Measurements from ENCODE around the gene SYNDIG1. TPM values are rescaled to one million over a fixed set of nuclear protein-coding genes. Genes with fewer than 3 reads are reported as not detected.

The SYNDIG1 gene
- total RNA-seq, 4 donors from 2014 or later, result 0.51 to 3.4 (median 2.8) TPM; not detected in 1

DNA sequence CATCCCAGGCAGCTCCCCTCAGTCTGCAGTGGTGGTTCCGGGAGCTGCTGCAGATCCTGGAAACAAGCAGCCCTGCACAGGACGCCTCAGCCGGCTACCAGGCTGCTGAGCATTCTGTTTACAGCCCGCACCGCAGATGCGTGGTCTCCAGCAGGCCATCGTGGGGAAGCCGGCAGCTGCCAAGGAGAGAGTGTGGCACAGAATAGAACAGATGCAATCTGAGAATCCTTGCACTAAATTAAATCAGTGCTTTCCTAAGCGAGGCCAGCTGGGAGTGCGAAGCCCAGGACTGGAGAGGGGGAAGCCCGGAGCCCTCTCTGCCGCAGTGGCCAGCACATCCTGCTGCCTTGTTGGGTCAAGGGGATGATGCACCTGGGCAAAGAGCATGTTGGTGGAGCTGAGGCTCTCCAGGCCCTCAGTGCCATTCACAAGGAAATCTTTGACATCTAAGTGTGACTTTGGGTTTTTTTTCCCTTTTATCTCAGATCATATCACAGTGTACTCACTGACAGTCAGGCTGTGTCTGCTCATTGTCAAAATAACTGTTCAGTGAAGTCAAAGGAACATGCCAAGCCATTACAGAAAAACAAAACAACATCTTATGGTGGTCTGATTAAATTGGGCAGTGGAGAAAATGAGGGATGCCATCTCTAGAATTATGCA is 118.1 kb downstream of the SYNDIG1 start:
- no peak overlapping the region for H3K27ac ChIP-seq
- H3K4me1 ChIP-seq, result no peaks in the 10 kb centered on the region
- H3K36me3 ChIP-seq, result no peaks in the 10 kb centered on the region
- no peaks in the 10 kb centered on the region for H3K9me3 ChIP-seq
- no peak overlapping the region for H3K4me3 ChIP-seq
- intact Hi-C loops (cut with DNase I; ENCODE audit: low total_unique reads), result no loop called here
- DNase-seq, result no peak
- no peaks in the 10 kb centered on the region for H3K27me3 ChIP-seq
- TF ChIP-seq POLR2A (IDR thresholded peaks at IDR 0.05), result no peak
- TF ChIP-seq, protein P1, sequence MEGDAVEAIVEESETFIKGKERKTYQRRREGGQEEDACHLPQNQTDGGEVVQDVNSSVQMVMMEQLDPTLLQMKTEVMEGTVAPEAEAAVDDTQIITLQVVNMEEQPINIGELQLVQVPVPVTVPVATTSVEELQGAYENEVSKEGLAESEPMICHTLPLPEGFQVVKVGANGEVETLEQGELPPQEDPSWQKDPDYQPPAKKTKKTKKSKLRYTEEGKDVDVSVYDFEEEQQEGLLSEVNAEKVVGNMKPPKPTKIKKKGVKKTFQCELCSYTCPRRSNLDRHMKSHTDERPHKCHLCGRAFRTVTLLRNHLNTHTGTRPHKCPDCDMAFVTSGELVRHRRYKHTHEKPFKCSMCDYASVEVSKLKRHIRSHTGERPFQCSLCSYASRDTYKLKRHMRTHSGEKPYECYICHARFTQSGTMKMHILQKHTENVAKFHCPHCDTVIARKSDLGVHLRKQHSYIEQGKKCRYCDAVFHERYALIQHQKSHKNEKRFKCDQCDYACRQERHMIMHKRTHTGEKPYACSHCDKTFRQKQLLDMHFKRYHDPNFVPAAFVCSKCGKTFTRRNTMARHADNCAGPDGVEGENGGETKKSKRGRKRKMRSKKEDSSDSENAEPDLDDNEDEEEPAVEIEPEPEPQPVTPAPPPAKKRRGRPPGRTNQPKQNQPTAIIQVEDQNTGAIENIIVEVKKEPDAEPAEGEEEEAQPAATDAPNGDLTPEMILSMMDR (IDR thresholded peaks at IDR 0.05), result no peak

DNA sequence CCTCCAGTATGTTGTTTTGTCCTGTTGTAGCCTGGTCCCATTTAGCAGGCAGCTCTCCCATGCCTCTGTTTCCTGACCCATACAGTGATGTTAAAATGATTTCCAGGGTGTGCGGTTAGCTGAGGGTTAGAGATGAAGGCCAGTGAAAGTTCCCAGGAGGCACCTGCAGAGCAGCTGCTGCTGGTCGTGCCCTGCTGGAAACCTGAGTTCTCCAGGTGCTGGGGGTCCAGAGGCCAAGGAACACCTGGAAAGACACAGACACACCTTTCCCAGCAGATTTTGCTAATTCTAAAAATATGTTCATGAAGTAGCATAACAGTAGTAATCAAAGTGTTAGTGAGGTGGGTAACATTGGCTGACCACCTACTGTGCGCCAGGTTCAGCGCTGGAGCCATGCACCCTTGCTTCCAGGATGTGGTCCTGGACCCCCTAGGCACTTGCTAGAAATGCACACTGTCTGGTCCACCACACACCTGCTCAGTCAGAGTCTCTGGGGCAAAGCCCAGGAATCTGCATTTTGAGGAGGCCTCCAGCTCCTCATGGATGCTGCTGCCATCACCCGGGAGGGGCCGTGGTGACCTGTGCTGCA is 118.7 kb downstream of the SYNDIG1 start:
- intact Hi-C loops (cut with DNase I; ENCODE audit: low total_unique reads), result no loop called here
- no peak for DNase-seq

DNA sequence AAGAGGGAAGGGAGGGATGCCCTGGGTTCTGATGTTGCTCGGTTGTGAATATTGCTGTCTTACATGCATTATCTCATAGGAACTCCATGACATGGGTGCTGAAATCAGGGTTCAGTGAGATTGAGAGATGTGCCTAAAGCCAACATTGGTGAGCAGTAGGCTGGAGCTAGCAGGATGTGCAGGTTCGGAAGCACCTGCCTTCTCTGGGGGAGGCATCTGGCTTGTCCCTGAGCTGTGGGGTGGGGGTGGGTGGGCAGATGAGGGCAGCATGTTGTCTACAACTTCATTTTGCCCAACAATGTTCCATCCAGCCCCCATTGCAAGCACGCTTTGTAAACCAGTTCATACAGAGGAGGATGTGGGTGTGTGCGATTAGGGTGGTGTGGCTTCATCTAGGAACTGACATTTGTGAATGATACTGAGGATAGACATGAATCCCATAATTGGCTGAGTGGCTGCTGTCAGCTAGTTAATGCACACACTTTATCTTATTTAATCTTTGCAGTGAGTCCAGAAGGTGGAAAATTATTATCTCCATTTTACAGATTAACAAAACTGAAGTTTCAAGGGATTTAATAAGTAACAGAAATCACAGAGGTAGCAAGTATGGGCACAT is 119.4 kb downstream of the SYNDIG1 start:
- TF ChIP-seq POLR2A (IDR thresholded peaks at IDR 0.05), result no peak
- TF ChIP-seq, protein P1 (IDR thresholded peaks at IDR 0.05), result no peak
- no peaks in the 10 kb centered on the region for H3K9me3 ChIP-seq
- no peak overlapping the region for H3K4me3 ChIP-seq
- DNase-seq, result no peak
- no peak overlapping the region for H3K27ac ChIP-seq
- H3K36me3 ChIP-seq, result no peaks in the 10 kb centered on the region
- H3K4me1 ChIP-seq, result no peaks in the 10 kb centered on the region
- intact Hi-C loops (cut with DNase I; ENCODE audit: low total_unique reads), result no loop called here
- H3K27me3 ChIP-seq, result no peaks in the 10 kb centered on the region

More for the DNA sequence above, 118.7 kb downstream of the SYNDIG1 start:
- H3K4me1 ChIP-seq, result no peaks in the 10 kb centered on the region
- no peaks in the 10 kb centered on the region for H3K36me3 ChIP-seq
- H3K27me3 ChIP-seq, result no peaks in the 10 kb centered on the region
- TF ChIP-seq POLR2A (IDR thresholded peaks at IDR 0.05), result no peak
- TF ChIP-seq, protein P1 (IDR thresholded peaks at IDR 0.05), result no peak
- H3K4me3 ChIP-seq, result no peak overlapping the region
- no peak overlapping the region for H3K27ac ChIP-seq
- H3K9me3 ChIP-seq, result no peaks in the 10 kb centered on the region

DNA sequence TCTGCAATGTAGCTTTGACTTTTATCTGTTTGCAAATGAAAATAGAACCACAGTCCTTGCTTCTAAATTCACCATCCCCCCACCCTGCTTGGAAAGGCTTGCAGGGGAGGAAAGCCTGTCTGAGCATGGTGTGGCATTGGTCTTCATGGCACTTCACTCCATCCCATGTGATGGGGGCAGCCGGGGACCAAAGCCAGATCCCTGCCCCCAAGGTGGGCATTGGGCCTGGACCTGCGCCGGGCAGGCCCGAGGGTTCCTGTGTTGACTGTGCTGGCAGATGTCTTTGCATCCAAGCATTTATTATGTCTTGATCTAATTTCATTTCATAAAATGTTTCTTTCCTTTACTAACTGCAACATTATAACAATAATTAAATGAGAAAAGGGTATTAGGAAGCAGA is 120.0 kb downstream of the SYNDIG1 start:
- TF ChIP-seq, protein P1 (IDR thresholded peaks at IDR 0.05), result no peak
- TF ChIP-seq POLR2A (IDR thresholded peaks at IDR 0.05), result no peak
- Histone ChIP-seq H3K27me3 (no peaks in the 10 kb centered on the region), H3K27ac (no peak overlapping the region), H3K9me3 (no peaks in the 10 kb centered on the region), H3K4me3 (no peak overlapping the region), H3K4me1 (no peaks in the 10 kb centered on the region), H3K36me3 (no peaks in the 10 kb centered on the region)
- DNase-seq, result no peak
- intact Hi-C loops (cut with DNase I; ENCODE audit: low total_unique reads), result no loop called here

DNA sequence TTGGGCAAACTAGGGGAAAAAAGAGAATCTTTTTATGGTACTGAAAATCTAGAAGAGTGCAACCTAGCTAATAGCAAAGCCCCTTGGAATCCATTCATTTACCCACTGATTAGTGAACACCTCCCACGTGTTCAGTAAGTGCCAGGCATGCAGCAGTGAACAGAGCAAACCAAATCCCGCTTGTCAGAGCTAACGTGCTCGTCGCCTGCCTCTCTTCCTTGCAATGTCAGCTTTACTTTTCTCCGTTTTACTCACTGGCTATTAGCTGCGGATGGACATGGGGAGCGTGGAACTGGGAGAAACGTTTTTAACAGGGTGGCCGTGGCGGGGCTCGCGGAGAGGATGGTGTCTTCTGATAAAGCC is 120.4 kb downstream of the SYNDIG1 start:
- H3K9me3 ChIP-seq, result no peaks in the 10 kb centered on the region
- no peaks in the 10 kb centered on the region for H3K27me3 ChIP-seq
- DNase-seq, result no peak
- H3K27ac ChIP-seq, result no peak overlapping the region
- no peak overlapping the region for H3K4me3 ChIP-seq
- no peaks in the 10 kb centered on the region for H3K4me1 ChIP-seq
- TF ChIP-seq, protein P1 (IDR thresholded peaks at IDR 0.05), result no peak
- TF ChIP-seq POLR2A (IDR thresholded peaks at IDR 0.05), result no peak
- intact Hi-C loops (cut with DNase I; ENCODE audit: low total_unique reads), result no loop called here
- H3K36me3 ChIP-seq, result no peaks in the 10 kb centered on the region

All from uterus (tissue), 4 donors.